Measurements from ENCODE around the gene ZNF628.

GRCh38 chr19:55464039-55464661, 12.3 kb upstream of the ZNF628 start:
- TF ChIP-seq CTCF (IDR thresholded peaks at IDR 0.05) (no peak), POLR2A (IDR thresholded peaks at IDR 0.05) (no peak), POLR2AphosphoS5 (IDR thresholded peaks at IDR 0.05) (no peak), EP300 (IDR thresholded peaks at IDR 0.05) (no peak)
